Uterus (tissue), 4 donors: ENCODE results near the gene TSPAN33. TPM values are rescaled to one million over a fixed set of nuclear protein-coding genes. Genes with fewer than 3 reads are reported as not detected.

Experiments used
- DNase-seq, 2 donors: peaks; one replicate each; pipeline ENCODE4 v3.0.0-alpha.2; 2019 to 2020
- H3K27ac ChIP-seq, 2 donors: fragments of 200-600 bp; sonication (generic); 1 replicate in 1 of 2; 2 replicates in 1 of 2; pipeline ENCODE4 v1.5.1; 2016 to 2018
- H3K27me3 ChIP-seq, 2 donors: fragments of 200-600 bp; sonication (generic); one replicate each; pipeline ENCODE4 v1.5.1; 2018 to 2019; ENCODE audit warnings: control low read depth in 1 of 2
- H3K36me3 ChIP-seq, 2 donors: fragments of 200-600 bp; sonication (generic); one replicate each; pipeline ENCODE4 v1.5.1; 2019; ENCODE audit warnings: control low read depth in 1 of 2
- H3K4me1 ChIP-seq, 2 donors: fragments of 200-600 bp; sonication (generic); one replicate each; pipeline ENCODE4 v1.5.1; 2018 to 2019; ENCODE audit warnings: control low read depth in 1 of 2
- H3K4me3 ChIP-seq, 2 donors: fragments of 200-600 bp; sonication (generic); 1 replicate in 1 of 2; 2 replicates in 1 of 2; pipeline ENCODE4 v1.5.1; 2018 to 2019; ENCODE audit warnings: mild to moderate bottlenecking in 1 of 2
- H3K9me3 ChIP-seq, 2 donors: fragments of 200-600 bp; sonication (generic); one replicate each; pipeline ENCODE4 v1.5.1; 2019; ENCODE audit warnings: control low read depth in 1 of 2
- POLR2A ChIP-seq, 2 donors: fragments of 450-650 bp; IDR thresholded peaks; one replicate each; pipeline ENCODE4 v1.6.1; 2016; ENCODE audit warnings: antibody characterized with exemption in 2 of 2, mild to moderate bottlenecking in 1 of 2, moderate library complexity in 1 of 2
- intact Hi-C: fragments of 100-400 bp; cut with DNase I; formaldehyde crosslinking; loops from one replicate; pipeline ENCODE4 v1.15.1; 2023; ENCODE audit warnings: low total_unique reads
- total RNA-seq, 4 donors: library from RNA; depleted of rRNA in 3 of 4; stranded (reverse); fragments of >200 nt in 3 of 4; gene quantifications; one replicate each; pipeline versions ENCODE4 v1.1.0 to v1.2.4, GENCODE V29; 2014 to 2023
- TF ChIP-seq, protein P1 (sequence below), 4 experiments: fragments of 200-600 bp in 2 of 4; fragments of 450-650 bp in 2 of 4; sonication (generic) in 2 of 4; IDR thresholded peaks; one replicate each; pipeline ENCODE4 v1.5.1; 2016 to 2019; ENCODE audit warnings: antibody characterized with exemption in 4 of 4, mild to moderate bottlenecking in 2 of 4, moderate library complexity in 1 of 4
- donor health status: DM: yes; HTN: yes; CAD: no.

Gene TSPAN33
- total RNA-seq, 4 donors from 2014 or later, result 3.9 to 7.0 TPM; not detected in 2

DNA sequence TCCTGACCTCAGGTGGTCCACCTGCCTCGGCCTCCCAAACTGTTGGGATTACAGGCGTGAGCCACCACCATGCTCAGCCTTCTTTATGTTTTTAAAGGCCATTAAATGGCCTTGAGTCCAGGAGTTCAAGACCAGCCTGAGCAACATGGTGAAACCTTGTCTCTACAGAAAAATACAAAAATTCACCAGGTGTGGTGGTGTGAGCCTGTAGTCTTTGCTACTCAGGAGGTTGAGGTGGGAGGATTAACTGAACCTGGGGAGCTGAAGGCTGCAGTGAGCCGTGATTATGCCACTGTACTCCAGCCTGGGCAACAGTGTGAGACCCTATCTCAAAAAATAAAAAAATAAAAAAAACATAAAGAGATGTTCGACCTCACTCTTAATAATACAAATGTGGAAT lies 54.9 kb downstream of the TSPAN33 start:
- Histone ChIP-seq H3K27ac (no peak overlapping the region), H3K4me1 (no peaks in the 10 kb centered on the region), H3K4me3 (no peak overlapping the region), H3K9me3 (no peaks in the 10 kb centered on the region), H3K36me3 (no peaks in the 10 kb centered on the region), H3K27me3 (no peaks in the 10 kb centered on the region)
- DNase-seq, result no peak
- TF ChIP-seq, protein P1, sequence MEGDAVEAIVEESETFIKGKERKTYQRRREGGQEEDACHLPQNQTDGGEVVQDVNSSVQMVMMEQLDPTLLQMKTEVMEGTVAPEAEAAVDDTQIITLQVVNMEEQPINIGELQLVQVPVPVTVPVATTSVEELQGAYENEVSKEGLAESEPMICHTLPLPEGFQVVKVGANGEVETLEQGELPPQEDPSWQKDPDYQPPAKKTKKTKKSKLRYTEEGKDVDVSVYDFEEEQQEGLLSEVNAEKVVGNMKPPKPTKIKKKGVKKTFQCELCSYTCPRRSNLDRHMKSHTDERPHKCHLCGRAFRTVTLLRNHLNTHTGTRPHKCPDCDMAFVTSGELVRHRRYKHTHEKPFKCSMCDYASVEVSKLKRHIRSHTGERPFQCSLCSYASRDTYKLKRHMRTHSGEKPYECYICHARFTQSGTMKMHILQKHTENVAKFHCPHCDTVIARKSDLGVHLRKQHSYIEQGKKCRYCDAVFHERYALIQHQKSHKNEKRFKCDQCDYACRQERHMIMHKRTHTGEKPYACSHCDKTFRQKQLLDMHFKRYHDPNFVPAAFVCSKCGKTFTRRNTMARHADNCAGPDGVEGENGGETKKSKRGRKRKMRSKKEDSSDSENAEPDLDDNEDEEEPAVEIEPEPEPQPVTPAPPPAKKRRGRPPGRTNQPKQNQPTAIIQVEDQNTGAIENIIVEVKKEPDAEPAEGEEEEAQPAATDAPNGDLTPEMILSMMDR (IDR thresholded peaks at IDR 0.05), result no peak
- no peak for TF ChIP-seq POLR2A (IDR thresholded peaks at IDR 0.05)
- intact Hi-C loops, result no loop called here

DNA sequence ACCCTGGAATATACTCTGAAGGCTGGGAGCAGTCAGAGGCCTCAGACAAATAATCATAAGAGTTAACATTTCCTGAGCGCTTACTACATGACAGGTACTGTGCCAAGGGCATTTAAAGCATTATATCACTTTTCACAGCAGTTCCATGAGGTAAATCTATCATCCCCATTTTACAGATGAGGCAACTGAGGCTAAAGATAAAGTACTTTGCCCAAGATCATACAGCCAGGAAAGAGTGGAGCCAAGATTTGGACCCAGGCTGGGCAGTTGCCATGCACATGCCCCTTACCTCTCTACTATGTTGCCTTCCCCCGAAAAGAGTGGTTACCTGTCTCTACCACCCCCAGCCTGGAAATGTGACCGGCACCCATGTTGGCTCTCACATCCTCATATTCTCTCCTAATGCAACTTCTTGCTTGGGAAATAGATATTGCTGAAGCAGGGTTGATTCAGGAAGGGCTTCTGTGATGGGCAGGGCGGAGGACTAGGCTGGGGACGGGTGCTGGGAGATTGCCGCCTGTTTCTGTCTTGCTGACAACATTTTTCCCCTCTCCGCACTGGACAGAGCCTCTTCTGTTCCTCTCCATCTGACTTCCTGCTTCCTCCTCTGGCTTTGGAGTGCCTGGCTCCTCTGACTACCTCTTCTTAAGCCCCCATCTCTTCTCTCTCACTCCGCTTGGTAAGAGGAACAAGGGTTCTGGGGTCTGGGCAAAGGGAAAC lies 57.7 kb downstream of the TSPAN33 start:
- no peak overlapping the region for H3K27ac ChIP-seq
- H3K27me3 ChIP-seq, result no peaks in the 10 kb centered on the region
- TF ChIP-seq, protein P1 (IDR thresholded peaks at IDR 0.05), result no peak
- no peak for TF ChIP-seq POLR2A (IDR thresholded peaks at IDR 0.05)
- no peak overlapping the region for H3K4me3 ChIP-seq
- no peak for DNase-seq
- no peaks in the 10 kb centered on the region for H3K4me1 ChIP-seq
- intact Hi-C loops, result no loop called here
- H3K36me3 ChIP-seq, result no peaks in the 10 kb centered on the region
- H3K9me3 ChIP-seq, result no peaks in the 10 kb centered on the region

DNA sequence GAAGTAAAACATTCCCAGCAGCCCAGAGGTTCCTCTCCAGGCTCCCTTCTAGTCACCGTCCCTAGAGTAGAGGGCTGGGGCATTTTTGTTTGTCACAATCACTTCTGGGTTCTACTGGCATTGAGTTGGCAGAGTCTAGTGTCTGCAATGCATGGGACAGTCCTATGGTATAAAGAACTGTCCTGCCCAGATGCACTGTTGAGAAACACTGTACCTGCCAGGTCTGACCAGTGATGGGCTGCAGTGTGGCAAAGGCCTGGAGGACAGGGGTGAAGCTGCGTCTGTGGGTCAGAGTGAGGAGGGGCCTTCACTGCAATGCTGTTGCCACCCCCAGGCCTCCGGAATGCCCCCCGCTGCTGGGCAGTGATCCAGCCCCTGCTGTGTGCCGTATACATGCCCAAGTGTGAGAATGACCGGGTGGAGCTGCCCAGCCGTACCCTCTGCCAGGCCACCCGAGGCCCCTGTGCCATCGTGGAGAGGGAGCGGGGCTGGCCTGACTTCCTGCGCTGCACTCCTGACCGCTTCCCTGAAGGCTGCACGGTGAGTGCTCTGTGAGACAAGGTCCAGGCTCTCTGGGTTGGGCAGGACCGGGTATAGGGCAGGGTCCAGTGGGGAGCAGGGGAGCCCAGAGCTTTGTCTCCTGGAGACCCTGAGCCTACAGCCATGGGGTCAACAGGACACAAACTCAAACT lies 58.7 kb downstream of the TSPAN33 start:
- no peaks in the 10 kb centered on the region for H3K9me3 ChIP-seq
- H3K4me1 ChIP-seq, result no peaks in the 10 kb centered on the region

DNA sequence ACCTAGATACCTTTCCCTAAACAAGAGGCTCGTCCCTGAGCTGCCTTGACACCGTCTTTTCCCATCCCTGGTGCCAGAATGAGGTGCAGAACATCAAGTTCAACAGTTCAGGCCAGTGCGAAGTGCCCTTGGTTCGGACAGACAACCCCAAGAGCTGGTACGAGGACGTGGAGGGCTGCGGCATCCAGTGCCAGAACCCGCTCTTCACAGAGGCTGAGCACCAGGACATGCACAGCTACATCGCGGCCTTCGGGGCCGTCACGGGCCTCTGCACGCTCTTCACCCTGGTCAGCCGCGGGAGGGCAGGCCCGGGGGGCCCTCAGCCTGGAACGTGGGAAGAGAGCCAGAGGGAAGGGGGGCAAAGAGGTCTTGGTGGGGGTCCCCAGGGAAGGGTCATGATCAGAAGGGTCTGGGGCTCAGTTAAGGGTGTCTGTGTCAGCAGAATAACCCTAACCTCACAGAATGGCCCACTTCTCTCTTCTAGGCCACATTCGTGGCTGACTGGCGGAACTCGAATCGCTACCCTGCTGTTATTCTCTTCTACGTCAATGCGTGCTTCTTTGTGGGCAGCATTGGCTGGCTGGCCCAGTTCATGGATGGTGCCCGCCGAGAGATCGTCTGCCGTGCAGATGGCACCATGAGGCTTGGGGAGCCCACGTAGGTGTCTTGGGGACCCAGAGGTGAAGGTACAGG lies 60.8 kb downstream of the TSPAN33 start:
- intact Hi-C loops, result no loop called here
- no peaks in the 10 kb centered on the region for H3K27me3 ChIP-seq

More for the DNA sequence above, 58.7 kb downstream of the TSPAN33 start:
- intact Hi-C loops, result no loop called here
- Histone ChIP-seq H3K36me3 (no peaks in the 10 kb centered on the region), H3K27me3 (no peaks in the 10 kb centered on the region), H3K27ac (no peak overlapping the region), H3K4me3 (no peak overlapping the region)
- DNase-seq, result no peak
- TF ChIP-seq, protein P1 (IDR thresholded peaks at IDR 0.05), result no peak
- no peak for TF ChIP-seq POLR2A (IDR thresholded peaks at IDR 0.05)

More for the DNA sequence above, 60.8 kb downstream of the TSPAN33 start:
- H3K4me3 ChIP-seq, result no peak overlapping the region
- no peaks in the 10 kb centered on the region for H3K9me3 ChIP-seq
- H3K27ac ChIP-seq, result no peak overlapping the region
- no peaks in the 10 kb centered on the region for H3K36me3 ChIP-seq
- no peak for DNase-seq
- no peaks in the 10 kb centered on the region for H3K4me1 ChIP-seq
- TF ChIP-seq, protein P1 (IDR thresholded peaks at IDR 0.05), result no peak
- no peak for TF ChIP-seq POLR2A (IDR thresholded peaks at IDR 0.05)
